GOT3 (cell line): ENCODE measurements around the gene NKTR.

Source experiments
- DNase-seq: peaks from one replicate; lab custom pipeline; 2025; ENCODE audit warnings: mixed read lengths; lab: John Stamatoyannopoulos, UW

Gene NKTR

DNA sequence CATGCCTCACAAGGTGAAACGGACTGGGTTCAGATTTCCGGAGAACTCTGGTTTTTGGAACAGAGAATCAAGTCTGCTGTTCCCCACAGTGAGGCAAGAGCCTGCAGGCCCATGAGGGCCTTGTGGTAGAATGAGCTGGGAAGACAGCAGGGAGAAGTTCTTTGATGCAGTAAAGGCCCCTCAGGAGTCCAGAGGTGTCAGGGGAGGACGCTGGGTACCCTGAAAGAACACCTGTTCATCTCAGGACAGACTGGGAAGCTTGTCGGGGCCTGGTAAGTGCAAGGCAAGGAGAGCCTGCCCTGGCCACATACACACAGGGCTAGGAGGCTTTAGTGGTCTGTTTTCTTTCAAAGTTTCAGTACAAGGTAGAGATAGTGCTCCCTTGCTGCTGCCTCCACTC lies 49.3 kb downstream of the NKTR start:
- DNase-seq, result no peak

DNA sequence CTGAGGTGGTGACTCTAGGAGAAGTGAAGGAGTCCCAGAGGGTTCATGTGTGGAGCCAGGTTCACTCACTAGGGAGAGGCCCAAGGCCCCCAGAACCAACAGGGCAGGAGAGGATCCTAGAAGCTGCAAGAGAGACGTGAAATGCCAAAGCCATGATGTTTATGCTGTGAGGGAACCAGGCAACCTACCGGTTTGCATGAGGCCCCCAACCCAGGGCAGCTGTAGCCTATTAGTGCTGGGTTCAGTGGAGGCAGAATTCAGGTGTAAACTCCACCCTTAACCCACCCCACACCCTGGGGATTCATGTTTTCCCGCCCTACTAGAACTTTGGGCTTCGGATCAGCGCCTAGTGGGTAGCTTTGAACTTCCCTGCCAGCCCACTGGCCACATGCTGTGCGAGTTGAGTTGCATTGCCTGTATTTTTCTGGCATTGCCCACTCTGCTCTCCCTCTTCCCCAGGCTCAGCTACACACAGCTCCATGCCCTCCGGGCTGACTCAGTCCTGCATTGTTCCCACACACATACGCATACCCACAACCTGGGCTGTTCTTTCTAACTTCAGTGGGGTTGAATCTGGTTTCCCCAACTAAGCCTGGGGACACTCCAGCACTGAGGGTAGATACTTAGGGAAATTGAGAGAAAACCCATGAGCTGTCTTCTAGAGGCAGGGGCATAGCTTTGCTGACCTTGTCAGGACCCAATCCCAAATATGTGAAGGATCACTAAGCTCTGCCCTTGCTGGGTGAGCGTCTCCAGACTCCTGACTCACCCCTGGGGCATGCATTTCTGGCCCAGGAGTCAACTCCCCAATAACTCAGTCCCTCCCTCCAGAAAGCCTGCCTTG lies 51.0 kb downstream of the NKTR start:
- no peak for DNase-seq

GRCh38 chr3:42652251-42652610 lies 51.7 kb downstream of the NKTR start:
- no peak for DNase-seq

DNA sequence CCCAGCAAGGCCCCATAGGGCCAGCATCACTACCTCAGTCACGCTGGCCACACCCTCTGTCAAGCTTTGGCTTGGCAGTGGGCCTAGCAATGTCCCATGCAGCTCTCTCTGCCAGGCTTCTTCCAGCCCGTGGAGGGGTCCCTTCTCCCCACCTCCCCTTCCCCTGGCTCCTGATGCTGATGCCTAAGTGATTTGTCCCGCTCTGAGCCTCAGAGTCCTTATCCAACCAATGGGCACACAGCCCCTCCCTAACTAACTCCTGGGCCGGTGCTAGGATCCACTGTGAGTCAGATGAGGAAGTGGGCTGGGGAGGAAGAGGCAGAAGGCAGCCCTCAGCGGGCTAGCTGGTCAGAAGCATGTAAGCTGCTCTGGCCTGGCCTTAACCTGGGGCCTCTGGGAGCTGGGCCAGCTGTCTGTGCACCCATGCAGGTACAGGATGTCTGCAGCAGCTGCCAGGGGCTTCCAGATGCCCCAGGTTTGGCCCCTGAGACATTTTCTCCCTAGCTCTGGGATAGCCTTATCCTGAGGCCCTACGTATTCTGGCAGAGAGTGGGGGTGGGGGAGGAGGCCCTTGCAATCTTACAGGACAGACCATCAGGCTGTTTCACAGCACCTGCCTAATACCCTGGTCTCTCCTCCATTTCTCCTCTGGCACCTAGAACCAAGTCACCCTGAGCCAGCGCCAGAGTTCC lies 52.3 kb downstream of the NKTR start:
- DNase-seq, result no peak

GRCh38 chr3:42653303-42653559 lies 52.7 kb downstream of the NKTR start:
- DNase-seq, result no peak

- no peak for DNase-seq
These were observed 53.3 kb downstream of the NKTR start, which contains the start of gene ZBTB47 for GRCh38 chr3:42653560-42654330. TSS of gene ZBTB47 (plus strand) at chr3:42653697. CDS start at chr3:42658356, 4,659 bp downstream.

DNA sequence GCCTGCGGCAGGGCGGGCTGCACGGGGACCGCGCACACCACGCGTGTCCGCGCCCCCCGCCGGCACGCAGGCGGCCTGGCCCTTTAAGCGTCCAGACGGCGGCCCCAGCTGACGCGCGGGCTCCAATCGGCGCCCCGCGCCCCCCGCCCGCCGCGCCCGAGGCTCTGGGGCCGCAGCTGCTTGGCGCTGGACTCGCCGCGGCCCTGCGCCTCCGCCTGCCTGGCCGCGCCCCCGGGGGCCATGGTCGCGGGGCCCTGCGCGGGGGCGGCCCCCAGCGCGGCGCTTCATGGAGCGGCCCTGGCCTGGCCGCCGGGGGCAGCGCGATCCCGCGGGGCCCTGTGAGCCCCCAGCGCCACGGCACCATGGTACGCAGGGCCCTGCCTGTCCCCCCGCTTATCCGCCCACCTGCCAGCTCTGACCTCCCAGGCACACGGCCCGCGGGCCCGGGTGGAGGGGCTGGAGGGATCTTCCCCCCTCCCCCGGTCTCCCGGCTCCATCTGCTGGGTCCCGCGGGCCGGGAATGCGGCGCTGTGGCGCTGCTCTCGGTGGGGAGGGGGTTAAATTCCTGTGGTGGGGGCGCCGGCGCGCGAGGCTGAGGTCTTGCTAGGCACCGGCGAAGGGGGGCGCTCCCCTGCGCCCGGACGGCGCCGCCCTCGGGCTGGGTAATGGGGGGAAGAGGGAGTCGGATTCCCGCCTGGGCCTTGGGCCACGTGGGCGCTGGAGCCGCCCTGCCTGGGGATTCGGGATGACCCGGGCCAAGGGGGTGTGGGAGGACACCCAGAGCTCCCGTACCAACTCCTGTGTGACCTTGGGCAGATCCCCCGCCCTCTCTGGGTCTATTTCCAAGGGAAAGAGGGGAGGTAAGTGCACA lies 54.1 kb downstream of the NKTR start:
- DNase-seq, result no peak

- no peak for DNase-seq
These were observed 54.9 kb downstream of the NKTR start for GRCh38 chr3:42655331-42655888.

- no peak for DNase-seq
These were observed 55.6 kb downstream of the NKTR start for GRCh38 chr3:42655980-42656679.

GRCh38 chr3:42656680-42657610 lies 56.5 kb downstream of the NKTR start:
- DNase-seq, result no peak

DNA sequence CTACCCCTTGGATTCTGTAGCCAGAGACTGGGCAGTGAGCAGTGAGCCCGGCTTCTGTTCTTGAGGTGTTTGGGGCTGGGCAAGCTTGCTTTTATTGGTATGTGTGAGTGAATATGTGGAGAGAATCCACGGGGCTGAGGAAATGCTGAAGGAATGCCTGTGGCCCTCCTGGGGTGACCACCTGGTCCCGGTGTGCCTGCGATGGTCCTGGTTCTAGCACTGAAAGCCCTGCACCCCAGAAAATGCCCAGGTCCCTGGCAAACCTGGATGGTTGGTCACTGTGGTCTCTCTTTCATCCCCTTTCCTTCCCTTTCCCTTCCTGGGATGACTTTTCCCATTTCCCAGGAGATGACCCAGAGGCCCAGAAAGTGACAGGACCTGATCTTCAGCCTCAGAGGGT lies 57.2 kb downstream of the NKTR start:
- DNase-seq, result no peak

DNA sequence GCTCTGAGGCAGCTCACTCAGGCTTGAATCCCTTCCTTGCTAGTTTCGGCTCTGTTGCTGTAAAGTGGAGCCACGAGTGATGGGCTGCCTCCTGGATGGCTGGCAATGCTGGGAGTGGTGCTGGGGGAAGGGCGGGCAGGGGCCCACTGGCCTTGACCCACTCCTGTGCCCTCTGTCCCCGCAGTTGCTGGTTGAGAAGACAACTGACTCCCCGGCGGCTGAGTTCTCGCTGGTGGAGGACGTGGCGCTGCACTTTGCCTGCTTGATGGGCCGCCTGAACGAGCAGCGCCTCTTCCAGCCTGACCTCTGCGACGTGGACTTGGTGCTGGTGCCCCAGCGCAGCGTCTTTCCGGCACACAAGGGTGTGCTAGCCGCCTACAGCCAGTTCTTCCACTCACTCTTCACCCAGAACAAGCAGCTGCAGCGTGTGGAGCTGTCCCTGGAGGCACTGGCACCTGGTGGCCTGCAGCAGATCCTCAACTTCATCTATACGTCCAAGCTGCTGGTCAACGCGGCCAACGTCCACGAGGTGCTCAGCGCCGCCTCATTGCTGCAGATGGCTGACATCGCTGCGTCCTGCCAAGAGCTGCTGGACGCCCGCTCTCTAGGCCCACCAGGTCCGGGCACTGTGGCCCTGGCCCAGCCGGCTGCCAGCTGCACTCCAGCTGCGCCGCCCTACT lies 57.7 kb downstream of the NKTR start:
- no peak for DNase-seq

DNA sequence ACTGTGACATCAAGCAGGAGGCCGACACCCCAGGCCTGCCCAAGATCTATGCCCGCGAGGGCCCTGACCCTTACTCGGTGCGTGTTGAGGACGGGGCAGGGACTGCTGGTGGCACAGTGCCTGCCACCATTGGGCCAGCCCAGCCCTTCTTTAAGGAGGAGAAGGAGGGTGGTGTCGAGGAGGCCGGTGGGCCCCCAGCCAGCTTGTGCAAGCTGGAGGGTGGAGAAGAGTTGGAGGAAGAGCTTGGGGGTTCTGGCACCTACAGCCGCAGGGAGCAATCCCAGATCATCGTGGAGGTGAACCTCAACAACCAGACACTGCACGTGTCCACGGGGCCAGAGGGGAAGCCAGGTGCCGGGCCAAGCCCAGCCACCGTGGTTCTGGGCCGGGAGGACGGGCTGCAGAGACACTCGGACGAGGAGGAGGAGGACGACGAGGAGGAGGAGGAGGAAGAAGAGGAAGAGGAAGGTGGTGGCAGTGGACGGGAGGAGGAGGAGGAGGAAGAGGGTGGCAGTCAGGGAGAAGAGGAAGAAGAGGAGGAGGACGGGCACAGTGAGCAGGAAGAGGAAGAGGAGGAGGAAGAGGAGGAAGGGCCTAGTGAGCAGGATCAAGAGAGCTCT lies 58.4 kb downstream of the NKTR start:
- DNase-seq, result no peak

DNA sequence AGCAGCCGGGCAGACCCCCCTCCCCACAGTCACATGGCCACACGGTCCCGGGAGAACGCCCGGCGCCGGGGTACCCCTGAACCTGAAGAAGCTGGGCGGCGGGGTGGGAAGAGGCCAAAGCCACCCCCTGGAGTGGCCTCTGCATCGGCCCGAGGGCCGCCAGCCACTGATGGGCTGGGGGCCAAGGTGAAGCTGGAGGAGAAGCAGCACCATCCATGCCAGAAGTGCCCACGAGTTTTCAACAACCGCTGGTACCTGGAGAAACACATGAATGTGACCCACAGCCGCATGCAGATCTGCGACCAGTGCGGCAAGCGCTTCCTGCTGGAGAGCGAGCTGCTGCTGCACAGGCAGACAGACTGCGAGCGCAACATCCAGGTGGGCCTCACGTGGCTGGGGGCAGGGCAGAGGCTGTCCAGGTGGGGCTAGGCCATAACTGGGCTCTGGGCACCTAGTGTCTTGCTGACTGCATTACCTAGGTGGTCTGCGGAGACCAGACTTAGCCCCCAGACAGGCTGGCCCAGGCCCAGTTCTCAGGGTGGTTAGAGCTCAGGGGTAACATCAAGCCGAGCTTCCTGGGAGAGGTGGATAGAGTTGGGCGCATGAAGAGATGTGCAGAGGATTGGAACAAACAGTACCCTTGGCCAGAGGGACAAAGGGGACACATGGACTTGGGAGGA lies 59.1 kb downstream of the NKTR start:
- no peak for DNase-seq

- DNase-seq, result no peak
These were observed 59.7 kb downstream of the NKTR start for GRCh38 chr3:42660131-42660715.

GRCh38 chr3:42660898-42661297 lies 60.4 kb downstream of the NKTR start:
- no peak for DNase-seq

DNA sequence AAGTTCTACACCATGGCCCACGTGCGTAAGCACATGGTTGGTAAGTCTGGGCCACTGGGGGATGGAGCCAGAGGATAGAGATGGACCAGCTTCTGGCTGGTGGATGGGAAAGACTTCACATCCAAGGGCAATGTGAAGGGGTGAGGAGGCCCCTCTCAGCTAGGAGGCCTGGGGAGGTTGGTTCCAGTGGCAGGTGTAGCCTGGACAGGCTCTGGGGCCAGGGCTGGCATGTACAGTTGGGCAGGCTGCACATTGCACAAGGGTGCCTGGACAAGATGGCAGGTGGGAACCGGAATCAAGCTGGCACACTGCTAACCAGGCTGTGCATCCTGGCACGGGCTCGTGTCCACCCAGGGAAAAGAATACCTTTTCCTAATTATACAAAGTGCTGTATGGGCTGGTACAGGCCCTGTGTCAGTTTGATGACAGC lies 61.1 kb downstream of the NKTR start:
- no peak for DNase-seq
